IPS-NIHi11 (cell line): ENCODE data around the gene C2orf74.
"Not testable (repeated sequence)": the region's sequence is repeated elsewhere in the genome, so short reads cannot be mapped to it uniquely, and the experiment has no call there.

Experiments
- DNase-seq: peaks from one replicate; pipeline ENCODE4 v3.0.0; 2012; ENCODE audit warnings: mixed read lengths, low spot score

The C2orf74 gene

GRCh38 chr2:61161888-61162287, at the start of gene C2orf74:
Gene C2orf74 (plus strand): TSS chr2:61162188. CDS start chr2:61162515, 327 bp downstream.
- no peak for DNase-seq

- DNase-seq = no peak
Observed at GRCh38 chr2:61114147-61114546, 47.8 kb upstream of the C2orf74 start.

- DNase-seq = no peak
Observed at GRCh38 chr2:61116302-61116701, 45.7 kb upstream of the C2orf74 start.

- DNase-seq = no peak
Observed at GRCh38 chr2:61117534-61117933, 44.5 kb upstream of the C2orf74 start.

- no peak for DNase-seq
Observed at GRCh38 chr2:61125123-61125710, 36.8 kb upstream of the C2orf74 start.

GRCh38 chr2:61125798-61126197, 36.2 kb upstream of the C2orf74 start:
- DNase-seq = peak; percentile 33

GRCh38 chr2:61128122-61128521, 33.9 kb upstream of the C2orf74 start:
- DNase-seq = not testable (repeated sequence)

- DNase-seq = no peak
Observed at GRCh38 chr2:61134141-61134540, 27.8 kb upstream of the C2orf74 start.

GRCh38 chr2:61135510-61135909, 26.5 kb upstream of the C2orf74 start:
- no peak for DNase-seq

- no peak for DNase-seq
Observed at GRCh38 chr2:61138859-61139258, 23.1 kb upstream of the C2orf74 start.

- no peak for DNase-seq
Observed at GRCh38 chr2:61141151-61141550, 20.8 kb upstream of the C2orf74 start.

GRCh38 chr2:61144697-61145268, 17.2 kb upstream of the C2orf74 start:
- DNase-seq = peak; percentile 94

GRCh38 chr2:61145990-61146389, 16.0 kb upstream of the C2orf74 start:
- DNase-seq = no peak

GRCh38 chr2:61148091-61148490, 13.9 kb upstream of the C2orf74 start:
- not testable (repeated sequence) for DNase-seq

GRCh38 chr2:61149074-61149473, 12.9 kb upstream of the C2orf74 start:
- no peak for DNase-seq

GRCh38 chr2:61151436-61151835, 10.6 kb upstream of the C2orf74 start:
- DNase-seq = no peak

- DNase-seq = no peak
Observed at GRCh38 chr2:61157371-61158003, 4.5 kb upstream of the C2orf74 start.

GRCh38 chr2:61158356-61158955, 3.5 kb upstream of the C2orf74 start:
- no peak for DNase-seq

GRCh38 chr2:61162721-61163120, 733 bp downstream of the C2orf74 start:
- no peak for DNase-seq

- not testable (repeated sequence) for DNase-seq
Observed at GRCh38 chr2:61165082-61165481, 3.1 kb downstream of the C2orf74 start.

- no peak for DNase-seq
Observed at GRCh38 chr2:61165946-61166345, 4.0 kb downstream of the C2orf74 start.

GRCh38 chr2:61167579-61167978, 5.6 kb downstream of the C2orf74 start:
- no peak for DNase-seq

GRCh38 chr2:61172671-61173070, 10.7 kb downstream of the C2orf74 start:
- no peak for DNase-seq
